Embryonic facial prominence (tissue), 1 donor: ENCODE results near the gene EME2.
A peak's percentile ranks its signal among the peaks of the same experiment; 100 is the strongest.

Experiments
- DNase-seq: peaks from one replicate; pipeline ENCODE4 v3.0.0-alpha.2; 2016; ENCODE audit errors: extremely low spot score

The EME2 gene

DNA sequence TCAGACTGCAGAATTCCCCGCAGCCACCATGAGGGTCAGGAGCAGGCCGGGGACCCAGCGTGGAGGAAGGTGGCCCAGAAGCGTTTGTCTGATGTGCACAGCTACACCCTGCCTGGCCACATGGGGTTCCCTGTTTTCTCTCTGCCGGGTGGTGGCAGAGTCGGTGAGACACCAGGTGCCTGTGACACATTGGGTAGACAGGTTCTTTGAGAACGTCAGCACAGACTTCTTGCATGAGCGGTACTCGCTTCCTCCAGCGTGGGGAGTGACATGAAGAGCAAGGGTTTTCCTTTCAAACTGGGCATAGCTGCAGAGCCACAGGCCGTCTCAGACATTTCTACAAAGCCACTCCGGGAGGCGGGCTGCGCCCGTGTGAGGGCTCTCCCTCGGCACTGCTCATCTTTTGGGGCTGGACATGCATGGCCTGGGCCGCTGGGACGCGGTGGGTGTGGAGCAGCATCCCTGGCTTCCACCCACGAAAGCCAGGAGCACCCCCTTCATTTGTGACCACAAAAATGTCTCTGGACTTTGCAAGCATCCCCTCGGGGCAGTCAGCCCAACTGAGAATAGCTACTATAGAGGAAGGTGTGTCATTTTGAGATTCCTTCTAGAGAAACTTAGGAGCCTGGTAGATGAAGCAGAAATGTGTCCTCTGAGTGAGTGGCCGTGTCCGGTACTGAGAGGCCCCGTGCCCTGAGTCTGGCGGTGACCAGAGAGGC, 27.3 kb upstream of the EME2 start:
- DNase-seq: no peak

DNA sequence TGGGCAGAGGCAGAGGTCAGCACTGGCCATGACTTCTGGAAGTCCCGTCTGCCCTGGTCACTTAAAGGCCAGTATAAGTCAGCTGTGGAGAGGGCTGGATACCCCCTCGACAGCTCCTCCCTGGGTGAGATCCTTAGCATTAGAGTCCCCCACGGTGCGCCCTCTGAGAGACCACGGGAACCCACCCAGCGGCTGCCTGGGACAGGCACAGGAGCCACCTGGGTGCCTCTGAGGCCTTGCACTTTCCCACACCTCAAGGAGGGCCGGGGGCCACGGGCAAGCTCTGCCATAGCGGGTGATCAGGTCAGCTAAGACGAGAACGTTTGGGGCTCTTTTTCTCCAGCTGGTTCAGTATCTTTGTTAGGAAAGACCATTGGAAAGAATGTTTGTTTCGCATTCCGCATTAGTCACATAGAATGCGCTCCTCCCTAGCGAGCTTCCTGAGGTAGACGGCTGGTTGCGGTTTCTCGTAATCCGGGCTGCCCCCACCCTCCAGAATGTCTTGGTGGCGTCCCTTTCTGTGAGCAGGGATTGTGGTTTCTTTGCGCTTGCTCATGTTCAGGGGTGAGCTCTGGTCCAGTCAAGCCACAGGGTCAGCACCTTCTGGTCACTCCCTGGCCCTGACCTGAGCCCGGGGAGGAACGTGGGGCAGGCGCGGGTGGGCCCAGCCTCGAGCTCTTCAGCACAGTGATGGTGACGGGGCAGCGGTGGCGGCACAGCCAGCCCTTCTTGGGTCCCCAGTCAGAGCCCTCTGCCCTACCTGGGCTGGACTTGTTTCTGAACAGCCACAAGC, 26.5 kb upstream of the EME2 start:
- peak; percentile 49 for DNase-seq

DNA sequence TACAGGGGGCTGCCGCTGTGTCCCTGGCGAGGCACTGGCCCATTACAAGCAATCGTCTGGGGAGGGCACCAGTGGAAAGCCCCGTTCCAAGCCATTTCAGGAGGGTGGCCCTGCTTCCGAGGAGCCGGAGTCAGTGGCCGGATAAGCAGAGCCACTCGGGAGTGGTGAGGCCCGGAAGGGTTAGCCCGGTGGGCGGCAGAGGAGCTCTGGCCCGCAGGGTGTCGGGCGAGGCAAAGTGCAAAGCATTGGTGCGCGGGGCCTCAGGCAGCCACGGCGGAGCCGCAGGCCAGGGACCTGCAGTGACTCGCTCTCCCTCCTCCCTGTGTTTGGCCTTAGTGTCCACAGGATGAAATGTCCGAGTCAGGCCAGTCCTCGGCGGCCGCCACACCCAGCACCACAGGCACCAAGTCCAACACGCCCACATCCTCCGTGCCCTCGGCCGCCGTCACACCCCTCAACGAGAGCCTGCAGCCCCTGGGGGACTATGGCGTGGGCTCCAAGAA, 25.9 kb upstream of the EME2 start:
- DNase-seq: no peak

DNA sequence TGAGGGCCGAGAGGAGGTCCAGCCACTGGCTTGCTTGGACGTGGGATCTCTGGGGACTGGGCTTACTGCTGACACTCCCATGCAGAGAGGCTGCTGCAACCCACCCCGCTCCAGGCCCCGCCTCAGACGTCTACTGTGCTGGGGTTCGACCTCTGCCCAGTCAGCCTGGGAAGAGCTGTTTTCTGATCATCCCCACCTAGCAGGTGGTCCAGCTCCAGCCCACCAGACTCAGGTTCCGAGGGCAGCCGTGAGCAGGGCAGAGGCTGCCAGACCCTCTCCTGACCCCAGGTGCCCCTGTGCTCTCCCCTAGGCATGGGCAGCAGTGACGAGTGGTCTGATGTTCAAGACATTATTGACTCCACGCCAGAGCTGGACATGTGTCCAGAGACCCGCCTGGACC, 24.7 kb upstream of the EME2 start:
- no peak for DNase-seq

DNA sequence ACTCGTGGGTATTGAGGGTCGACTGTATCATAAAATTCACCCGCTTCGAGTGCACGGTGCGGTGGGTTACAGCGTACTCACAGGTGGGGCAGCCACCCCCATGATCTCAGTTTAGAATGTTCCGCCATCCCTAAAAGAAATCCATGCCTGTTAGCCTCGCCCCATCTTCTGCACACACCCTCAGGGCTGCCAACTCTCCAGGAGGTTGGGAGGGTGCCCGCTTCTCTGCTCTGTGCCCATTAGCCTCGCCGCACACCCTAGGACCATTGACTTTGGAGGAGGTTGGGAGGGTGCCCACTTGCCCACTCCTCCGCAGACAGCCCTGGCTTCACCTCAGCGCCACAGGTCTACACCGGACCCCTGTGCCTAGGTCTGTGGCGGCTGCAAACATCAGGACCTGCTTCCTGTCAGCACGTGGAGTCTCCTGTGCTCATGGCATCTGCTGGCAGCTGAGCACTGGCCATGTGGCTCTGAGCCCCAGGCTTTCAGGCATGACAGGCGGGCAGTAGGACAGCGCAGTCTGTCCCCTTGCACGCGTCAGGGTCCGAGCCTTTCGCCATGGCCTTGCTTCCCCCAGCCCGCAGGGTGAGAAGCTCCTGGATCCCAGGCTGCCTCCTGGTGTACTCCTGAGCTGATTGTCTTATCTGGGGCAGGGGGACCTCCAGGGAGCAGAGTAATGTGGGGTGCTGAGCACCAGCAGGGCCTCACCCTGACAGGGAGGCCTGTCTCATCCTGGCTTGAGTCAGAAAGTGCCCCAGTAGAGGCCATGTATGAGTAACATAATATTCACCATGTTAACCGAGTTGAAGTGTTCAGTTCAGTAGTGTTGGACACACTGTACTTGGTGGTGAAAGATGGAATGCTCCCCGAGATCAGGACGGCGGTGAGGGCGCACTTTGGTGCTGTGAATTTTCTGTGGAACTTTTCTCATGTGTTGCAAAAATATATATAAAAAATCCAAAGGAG, 23.2 kb upstream of the EME2 start:
- no peak for DNase-seq

DNA sequence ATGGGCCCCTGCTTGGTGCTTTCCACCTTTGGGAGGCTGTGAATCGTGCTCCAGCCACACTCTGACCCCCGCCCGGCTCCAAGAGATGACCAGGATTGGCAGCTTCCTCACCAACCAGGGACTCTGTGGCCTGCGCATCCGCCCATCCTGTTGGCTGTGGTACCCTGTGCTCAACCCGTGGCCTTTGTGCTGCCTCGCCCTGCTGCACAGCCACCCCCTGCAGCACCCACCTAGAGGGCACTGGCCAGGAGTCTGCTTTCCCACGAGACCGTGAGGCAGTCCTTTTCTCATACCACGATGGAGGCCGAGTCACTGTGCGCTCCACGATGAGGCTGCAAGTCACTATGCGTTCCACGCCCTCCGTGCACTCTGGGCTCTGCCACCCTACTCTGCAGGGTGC, 20.7 kb upstream of the EME2 start:
- DNase-seq: no peak

DNA sequence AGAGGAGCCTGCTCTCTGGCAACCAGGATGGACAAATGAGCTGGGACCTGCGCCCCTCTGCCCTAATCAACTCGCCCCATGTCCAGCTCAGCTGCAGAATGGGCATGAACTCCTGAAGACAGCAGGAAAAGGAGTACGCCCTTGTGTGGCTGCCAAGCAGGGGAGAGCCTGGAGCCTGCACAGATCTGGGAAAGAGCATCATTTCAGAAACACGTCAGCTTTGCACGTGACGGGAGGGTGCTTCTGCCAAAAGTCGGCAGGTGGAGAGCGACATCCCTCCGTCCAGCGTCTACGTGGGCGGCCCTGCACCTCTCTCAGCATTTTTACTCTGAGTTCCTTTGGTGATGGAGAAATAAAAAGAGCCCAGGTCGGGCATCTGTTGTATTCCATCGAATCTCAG, 19.8 kb upstream of the EME2 start:
- no peak for DNase-seq

DNA sequence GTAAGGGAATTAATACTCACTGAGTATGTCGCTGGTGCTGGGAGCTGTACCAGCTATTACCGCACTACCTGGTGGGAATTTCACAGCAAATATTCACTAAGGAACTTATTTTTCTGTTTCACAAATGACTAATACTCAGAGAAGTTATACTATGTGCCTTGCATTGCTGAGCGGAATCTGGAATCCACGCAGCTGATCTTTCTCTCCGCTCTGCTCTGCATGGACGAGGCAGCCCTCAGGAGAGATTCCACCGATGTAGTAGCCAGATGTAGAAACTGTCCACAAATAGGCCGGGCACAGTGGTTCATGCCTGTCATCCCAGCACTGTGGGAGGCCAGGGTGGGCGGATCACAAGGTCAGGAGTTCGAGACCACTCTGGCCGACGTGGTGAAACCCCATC, 18.4 kb upstream of the EME2 start:
- no peak for DNase-seq

DNA sequence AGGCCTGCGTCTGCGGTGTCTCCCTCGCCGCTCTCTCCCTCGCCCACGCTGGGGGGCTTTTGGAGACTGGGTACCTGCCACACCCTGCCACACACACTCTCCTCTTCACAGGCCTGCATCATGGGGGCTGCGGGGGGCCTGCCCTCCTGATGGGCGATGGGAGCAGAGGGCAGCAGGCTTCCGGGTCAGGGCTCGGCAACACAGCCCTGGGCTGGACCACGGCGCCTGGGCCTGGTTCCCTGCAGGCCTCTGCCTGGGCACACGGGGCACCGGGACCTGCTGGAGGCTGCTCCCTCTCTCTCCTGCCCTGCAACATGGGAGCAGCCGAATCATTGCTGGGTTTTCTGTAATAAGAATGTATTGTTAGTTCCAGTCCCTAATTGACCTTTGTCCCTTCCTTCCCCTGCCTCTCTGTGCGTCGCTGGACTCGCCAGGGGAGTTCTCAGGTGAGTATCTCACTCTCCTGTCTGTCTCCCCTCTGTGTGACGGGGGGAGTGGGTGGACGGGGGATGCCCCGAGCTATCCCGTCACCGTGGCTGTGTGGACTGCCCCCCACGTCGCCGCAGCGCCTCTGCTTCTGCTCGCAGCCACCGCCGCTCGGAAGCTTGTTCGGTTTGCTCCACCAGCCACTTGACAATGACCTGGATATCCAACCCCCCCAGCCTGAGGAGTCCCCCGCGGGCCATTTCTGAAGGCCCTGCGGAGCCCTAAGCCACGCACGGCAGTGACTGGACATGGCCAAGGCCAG, 14.7 kb upstream of the EME2 start:
- no peak for DNase-seq

DNA sequence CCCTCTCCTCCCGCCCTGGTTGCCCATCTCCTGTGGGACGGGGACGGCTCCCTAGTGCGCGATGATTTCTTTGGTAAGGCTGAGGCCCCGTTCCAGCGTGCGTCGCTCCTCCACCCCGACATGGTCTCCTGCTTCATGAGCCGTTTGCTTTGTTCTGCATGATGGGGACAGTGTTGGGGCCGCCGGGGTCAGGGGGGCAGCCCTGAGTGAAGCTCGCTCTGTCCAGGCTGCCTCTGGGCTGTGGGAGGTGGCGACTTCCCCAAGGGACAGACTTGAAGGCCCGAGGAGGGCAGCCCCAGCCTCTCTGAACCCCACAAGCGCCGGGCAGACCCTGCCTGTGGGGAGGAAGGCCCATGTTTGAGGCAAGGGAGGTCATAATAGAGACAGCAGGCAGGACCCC, 13.7 kb upstream of the EME2 start:
- DNase-seq: no peak

DNA sequence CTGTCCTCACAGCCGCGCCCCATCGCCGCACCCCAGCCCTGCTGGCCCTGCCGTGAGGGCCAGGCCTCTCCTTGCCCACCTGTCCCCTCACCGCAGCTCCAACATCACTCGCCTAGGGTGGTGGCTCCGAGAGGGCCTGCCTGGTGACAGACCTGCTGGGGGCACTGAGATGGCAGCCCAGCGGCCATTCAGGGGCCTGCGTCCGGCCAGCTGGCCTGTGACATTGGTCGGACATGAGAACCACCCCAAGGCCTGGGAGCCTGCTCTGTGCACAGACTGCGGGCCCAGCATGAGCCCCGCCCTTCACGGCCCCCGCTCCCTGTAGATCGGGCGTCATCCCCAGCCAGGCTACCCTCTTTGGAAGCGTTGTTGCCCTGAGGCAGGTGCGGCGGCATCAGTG, 13.1 kb upstream of the EME2 start:
- DNase-seq: no peak

DNA sequence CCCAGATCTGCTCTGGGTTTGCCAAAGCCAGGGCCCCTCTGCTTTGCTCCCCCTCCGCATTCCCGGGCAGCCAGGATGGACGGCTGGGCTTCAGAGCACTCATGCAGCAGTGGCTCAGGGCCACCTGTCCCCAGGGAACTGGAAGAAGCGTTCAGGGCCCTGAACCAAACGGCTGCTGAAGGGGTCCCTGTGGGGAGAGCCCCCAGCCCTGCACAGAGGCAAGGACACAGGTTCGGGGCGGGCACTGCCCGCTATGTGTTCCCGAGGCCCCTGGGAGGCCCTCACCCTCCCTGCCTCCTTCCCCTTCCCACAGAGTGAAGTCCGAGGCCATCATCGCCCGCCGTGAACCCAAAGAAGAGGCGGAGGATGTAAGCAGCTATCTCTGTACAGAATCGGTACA, 11.7 kb upstream of the EME2 start:
- DNase-seq: no peak

DNA sequence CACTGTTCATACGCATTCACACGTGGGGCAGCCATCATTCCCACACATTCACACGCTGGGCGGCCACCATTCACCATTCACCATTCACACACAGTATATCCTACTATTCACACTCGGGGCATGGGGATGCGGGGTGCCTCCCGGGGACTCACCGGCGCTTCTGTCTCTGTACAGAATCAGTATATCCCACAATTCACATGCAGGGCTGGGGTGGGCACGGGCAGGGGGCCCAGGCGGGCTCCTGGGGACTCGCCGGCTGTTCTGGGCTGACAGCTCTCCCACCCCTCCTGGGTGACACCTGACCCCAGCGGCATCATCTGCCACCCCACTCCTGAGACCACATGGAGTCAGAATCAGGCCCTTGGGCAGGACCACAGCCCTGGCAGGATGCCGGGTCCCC, 10.9 kb upstream of the EME2 start:
- DNase-seq: no peak

DNA sequence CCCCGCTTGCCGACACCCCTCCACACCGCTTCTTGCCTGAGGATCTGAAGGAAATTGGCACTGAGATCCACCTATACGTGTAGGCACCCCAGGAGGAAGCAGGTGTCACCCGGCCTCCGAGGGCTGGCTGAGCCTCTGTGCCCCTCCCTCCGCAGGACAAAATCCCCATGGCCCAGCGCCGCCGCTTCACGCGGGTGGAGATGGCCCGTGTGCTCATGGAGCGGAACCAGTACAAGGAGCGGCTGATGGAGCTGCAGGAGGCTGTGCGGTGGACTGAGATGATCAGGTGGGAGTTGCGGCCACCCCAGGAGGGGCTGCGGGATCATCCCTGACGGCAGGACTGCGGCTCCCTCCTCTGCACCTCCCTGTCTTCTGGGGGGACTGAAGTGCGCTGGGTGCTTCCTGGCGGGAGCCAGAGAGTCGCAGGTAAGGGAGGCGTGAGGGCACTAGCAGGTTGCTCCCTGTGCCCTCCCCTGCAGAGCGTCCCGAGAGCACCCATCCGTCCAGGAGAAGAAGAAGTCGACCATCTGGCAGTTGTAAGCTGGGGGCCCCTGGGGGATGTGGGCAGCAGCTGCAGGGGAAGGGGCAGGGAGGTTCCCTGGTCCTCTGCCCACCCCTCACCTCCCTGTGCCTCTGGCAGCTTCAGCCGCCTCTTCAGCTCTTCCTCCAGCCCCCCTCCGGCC, 10.3 kb upstream of the EME2 start:
- no peak for DNase-seq

DNA sequence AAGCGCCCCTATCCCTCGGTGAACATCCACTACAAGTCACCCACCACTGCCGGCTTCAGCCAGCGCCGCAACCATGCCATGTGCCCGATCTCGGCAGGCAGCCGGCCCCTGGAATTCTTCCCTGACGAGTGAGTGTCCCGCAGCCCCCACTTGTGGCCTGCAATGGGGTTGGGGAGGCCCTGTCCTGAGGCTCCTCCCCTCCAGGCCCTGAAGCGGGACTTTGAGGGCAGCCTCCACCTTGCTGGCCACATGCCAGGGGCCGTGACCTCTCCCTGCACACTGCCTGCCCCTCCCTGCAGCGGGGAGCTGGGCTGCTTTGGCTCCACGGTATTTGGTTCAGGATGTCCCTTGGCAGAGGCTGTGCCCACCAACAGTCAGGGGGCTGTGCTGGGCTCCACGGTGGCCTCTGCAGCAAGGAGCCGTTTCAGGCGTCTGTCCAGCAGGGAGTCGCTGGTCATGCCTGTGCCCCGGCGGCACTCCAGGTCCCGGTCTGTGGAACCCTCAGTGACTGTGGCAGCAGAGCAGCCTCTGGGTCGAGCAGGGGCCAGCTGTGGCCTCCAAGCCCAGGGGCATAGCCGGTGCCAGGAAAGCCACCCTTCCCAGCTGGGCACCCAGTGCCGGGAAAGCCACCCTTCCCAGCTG, 9.6 kb upstream of the EME2 start:
- DNase-seq: no peak

DNA sequence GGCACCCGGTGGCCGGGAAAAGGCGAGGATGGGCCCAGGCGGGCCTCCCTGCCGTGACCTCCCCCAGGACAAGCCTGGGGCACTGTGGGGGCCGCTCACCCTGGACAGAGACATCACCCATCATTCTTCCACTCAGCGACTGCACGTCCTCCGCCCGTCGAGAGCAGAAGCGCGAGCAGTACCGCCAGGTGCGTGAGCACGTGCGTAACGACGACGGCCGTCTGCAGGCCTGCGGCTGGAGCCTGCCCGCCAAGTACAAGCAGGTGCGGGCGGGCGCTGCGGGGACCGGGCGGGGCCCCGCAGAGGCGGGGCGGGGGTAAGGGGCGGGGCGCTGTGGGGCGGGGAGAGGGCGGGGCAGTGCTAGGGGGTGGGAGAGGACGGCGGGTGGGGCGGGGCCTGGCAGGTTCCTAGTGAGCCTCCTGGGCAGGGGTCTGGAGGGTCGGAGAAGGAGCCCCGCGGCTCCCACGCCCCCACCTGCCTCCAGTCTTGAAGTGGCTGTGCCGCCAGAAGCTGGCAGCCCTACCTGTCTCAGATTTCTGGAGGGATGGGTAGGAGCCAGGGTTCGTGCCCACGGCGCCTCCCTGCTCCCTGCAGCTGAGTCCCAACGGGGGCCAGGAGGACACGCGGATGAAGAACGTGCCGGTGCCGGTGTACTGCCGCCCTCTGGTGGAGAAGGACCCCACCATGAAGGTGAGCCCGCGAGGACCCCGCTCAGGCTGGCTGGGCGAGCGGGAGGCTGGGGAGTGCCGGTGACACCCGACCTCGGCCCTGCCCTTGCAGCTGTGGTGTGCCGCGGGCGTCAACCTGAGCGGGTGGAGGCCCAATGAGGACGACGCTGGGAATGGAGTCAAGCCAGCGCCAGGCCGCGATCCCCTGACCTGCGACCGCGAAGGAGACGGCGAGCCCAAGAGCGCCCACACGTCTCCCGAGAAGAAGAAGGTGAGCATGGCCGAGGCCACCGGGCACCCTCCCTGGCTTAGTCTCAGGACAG, 8.8 kb upstream of the EME2 start:
- DNase-seq: no peak

DNA sequence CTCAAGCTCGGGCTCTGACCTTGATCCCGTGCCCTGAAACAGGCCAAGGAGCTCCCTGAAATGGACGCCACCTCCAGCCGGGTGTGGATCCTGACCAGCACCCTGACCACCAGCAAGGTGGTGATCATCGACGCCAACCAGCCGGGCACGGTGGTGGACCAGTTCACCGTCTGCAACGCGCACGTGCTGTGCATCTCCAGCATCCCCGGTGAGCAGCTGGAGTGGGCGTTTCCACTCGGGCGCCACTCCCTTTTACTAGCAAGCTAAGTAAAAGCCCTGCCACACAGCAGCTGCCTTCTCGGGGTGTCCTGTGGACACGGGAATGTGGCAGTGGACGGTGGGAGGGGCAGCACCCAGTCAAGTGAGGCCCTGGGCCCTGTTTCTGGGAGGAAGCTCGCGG, 7.6 kb upstream of the EME2 start:
- DNase-seq: no peak

DNA sequence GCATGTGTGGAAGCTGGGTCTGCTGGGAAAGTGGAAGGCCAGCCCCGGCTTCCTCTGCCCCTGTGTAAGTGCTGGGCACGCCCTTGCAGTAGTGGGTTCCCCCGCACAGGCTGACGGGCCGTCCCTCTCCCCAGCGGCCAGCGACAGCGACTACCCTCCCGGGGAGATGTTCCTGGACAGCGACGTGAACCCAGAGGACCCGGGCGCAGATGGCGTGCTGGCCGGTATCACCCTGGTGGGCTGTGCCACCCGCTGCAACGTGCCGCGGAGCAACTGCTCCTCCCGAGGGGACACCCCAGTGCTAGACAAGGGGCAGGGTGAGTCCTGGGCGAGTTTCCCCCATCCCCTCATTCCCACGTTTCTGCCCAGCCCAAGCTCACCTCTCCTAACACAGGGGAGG, 6.8 kb upstream of the EME2 start:
- no peak for DNase-seq

DNA sequence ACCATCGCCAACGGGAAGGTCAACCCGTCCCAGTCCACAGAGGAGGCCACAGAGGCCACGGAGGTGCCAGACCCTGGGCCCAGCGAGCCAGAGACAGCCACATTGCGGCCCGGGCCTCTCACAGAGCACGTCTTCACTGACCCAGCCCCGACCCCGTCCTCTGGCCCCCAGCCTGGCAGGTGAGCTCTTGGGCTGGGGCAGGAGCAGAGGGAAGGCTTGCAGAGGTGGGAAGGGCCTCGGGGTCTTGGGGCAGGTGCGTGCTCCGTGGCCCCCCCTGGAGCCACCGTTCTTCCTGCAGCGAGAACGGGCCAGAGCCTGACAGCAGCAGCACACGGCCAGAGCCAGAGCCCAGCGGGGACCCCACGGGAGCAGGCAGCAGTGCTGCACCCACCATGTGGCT, 6.4 kb upstream of the EME2 start:
- DNase-seq: no peak
